H1 (cell line): ENCODE measurements around the gene VCX3A. TPM values are rescaled to one million over a fixed set of nuclear protein-coding genes. Genes with fewer than 3 reads are reported as not detected.
"Not testable (repeated sequence)": the region's sequence is repeated elsewhere in the genome, so short reads cannot be mapped to it uniquely, and the experiment has no call there.

Experiments
- CTCF ChIA-PET: fragments of 300-600 bp; sonication (Branson Sonifier 250); formaldehyde crosslinking; loops from one replicate; lab custom pipeline; 2021; ENCODE audit not compliant: partially characterized antibody; lab: Charles Lee
- POLR2A ChIA-PET: fragments of 300-600 bp; sonication (Branson Sonifier 250); formaldehyde crosslinking; loops from one replicate; lab custom pipeline; 2021; ENCODE audit warnings: inconsistent platforms; ENCODE audit not compliant: partially characterized antibody; lab: Charles Lee
- DNase-seq, 2 experiments: peaks; one replicate each; pipeline versions ENCODE4 v3.0.0 to v3.0.0-alpha.2; 2010 to 2022; ENCODE audit warnings: low spot score in 2 of 2, low read depth in 1 of 2, mixed read lengths in 1 of 2
- FAIRE-seq: peaks from 2 replicates; lab custom pipeline; 2011; peaks lifted over from hg19 to GRCh38; lab: Jason Lieb, UNC
- H2AFZ ChIP-seq: 2 replicates; pipeline ENCODE4 v1.8.1; 2012; ENCODE audit warnings: low read length, inconsistent platforms
- H2AK5ac ChIP-seq: 2 replicates; pipeline ENCODE4 v1.6.1; 2013; ENCODE audit warnings: low read depth, low read length
- H2BK120ac ChIP-seq: replicated peaks from 2 replicates; pipeline ENCODE3; 2013; ENCODE audit warnings: low read depth, low read length, inconsistent platforms
- H2BK12ac ChIP-seq: 2 replicates; pipeline ENCODE4 v1.6.1; 2013; ENCODE audit warnings: low read depth, low read length
- H2BK15ac ChIP-seq: 2 replicates; pipeline ENCODE4 v1.6.1; 2013; ENCODE audit warnings: low read length
- H2BK20ac ChIP-seq: 2 replicates; pipeline ENCODE4 v1.6.1; 2013; ENCODE audit warnings: low read length
- H2BK5ac ChIP-seq: 2 replicates; pipeline ENCODE4 v1.6.1; 2013; ENCODE audit warnings: low read depth, low read length
- H3K14ac ChIP-seq: 2 replicates; pipeline ENCODE4 v1.6.1; 2013; ENCODE audit warnings: inconsistent platforms; ENCODE audit not compliant: insufficient read length
- H3K18ac ChIP-seq: 2 replicates; pipeline ENCODE4 v1.6.1; 2013; ENCODE audit warnings: low read length; ENCODE audit errors: extremely low read depth
- H3K23ac ChIP-seq: 2 replicates; pipeline ENCODE4 v1.6.1; 2013; ENCODE audit warnings: inconsistent platforms; ENCODE audit not compliant: insufficient read length
- H3K23me2 ChIP-seq: 2 replicates; pipeline ENCODE4 v1.6.1; 2013; ENCODE audit warnings: low read depth, low read length
- H3K27ac ChIP-seq: 2 replicates; pipeline ENCODE4 v1.6.1; 2011; ENCODE audit warnings: low read depth, low read length, inconsistent platforms
- H3K27me3 ChIP-seq, 4 experiments: replicated peaks in 1 of 4; 1 replicate in 1 of 4; 2 replicates in 3 of 4; pipeline versions ENCODE4 v1.6.1 to v1.8.1; 2011 to 2013; ENCODE audit warnings: low read length in 3 of 4, mild to moderate bottlenecking in 3 of 4, inconsistent platforms in 2 of 4, mixed read lengths in 2 of 4, moderate library complexity in 1 of 4; ENCODE audit not compliant: control insufficient read depth in 3 of 4, insufficient read depth in 3 of 4; ENCODE audit errors: extremely low read depth in 1 of 4
- H3K36me3 ChIP-seq, 4 experiments: 2 replicates each; pipeline versions ENCODE4 v1.6.1 to v1.8.1; 2011 to 2013; ENCODE audit warnings: mild to moderate bottlenecking in 4 of 4, low read length in 3 of 4, moderate library complexity in 2 of 4, control low read depth in 1 of 4, inconsistent platforms in 1 of 4; ENCODE audit not compliant: insufficient read depth in 4 of 4, control insufficient read depth in 2 of 4
- H3K4ac ChIP-seq: replicated peaks from 2 replicates; pipeline ENCODE3; 2013; ENCODE audit warnings: low read length, low read depth, mixed read lengths, inconsistent platforms; ENCODE audit not compliant: insufficient read length
- H3K4me1 ChIP-seq, 4 experiments: replicated peaks in 1 of 4; 1 replicate in 1 of 4; 2 replicates in 3 of 4; pipeline versions ENCODE4 v1.6.1 to v1.8.1; 2011 to 2013; ENCODE audit warnings: low read length in 3 of 4, inconsistent platforms in 2 of 4, mixed read lengths in 1 of 4; ENCODE audit not compliant: insufficient read depth in 4 of 4, control insufficient read depth in 3 of 4
- H3K4me2 ChIP-seq, 2 experiments: 2 replicates each; pipeline versions ENCODE4 v1.6.1 to v1.8.1; 2011 to 2013; ENCODE audit warnings: low read depth in 2 of 2, low read length in 2 of 2, control low read depth in 1 of 2, inconsistent platforms in 1 of 2, mild to moderate bottlenecking in 1 of 2; ENCODE audit not compliant: insufficient read depth in 1 of 2
- H3K4me3 ChIP-seq, 4 experiments: fragments of 200-600, 300-600 bp in 1 of 4; sonication (generic), shearing (Covaris generic), sonication (Bioruptor Twin) in 1 of 4; 2 replicates each; pipeline versions ENCODE4 v1.5.1 to v1.8.1; 2011 to 2016; ENCODE audit warnings: low read length in 4 of 4, low read depth in 3 of 4, control low read depth in 2 of 4, inconsistent platforms in 2 of 4, mild to moderate bottlenecking in 2 of 4, mixed read lengths in 1 of 4, moderate library complexity in 1 of 4; ENCODE audit not compliant: insufficient read depth in 2 of 4; ENCODE audit errors: extremely low read depth in 1 of 4
- H3K56ac ChIP-seq: replicated peaks from 2 replicates; pipeline ENCODE3; 2013; ENCODE audit warnings: low read depth, mild to moderate bottlenecking, mixed read lengths, low read length, inconsistent platforms; ENCODE audit not compliant: insufficient read length
- H3K79me1 ChIP-seq: 2 replicates; pipeline ENCODE4 v1.6.1; 2013; ENCODE audit warnings: low read depth, low read length, control low read depth
- H3K79me2 ChIP-seq, 2 experiments: 2 replicates each; pipeline versions ENCODE4 v1.6.1 to v1.8.1; 2012 to 2013; ENCODE audit warnings: low read length in 2 of 2, mild to moderate bottlenecking in 2 of 2, inconsistent platforms in 1 of 2; ENCODE audit not compliant: insufficient read depth in 2 of 2, control insufficient read depth in 1 of 2
- H3K9ac ChIP-seq, 4 experiments: replicated peaks in 1 of 4; 1 replicate in 1 of 4; 2 replicates in 3 of 4; pipeline versions ENCODE4 v1.6.1 to v1.8.1; 2011 to 2013; ENCODE audit warnings: low read depth in 3 of 4, low read length in 3 of 4, control low read depth in 2 of 4, mild to moderate bottlenecking in 2 of 4, moderate library complexity in 2 of 4, inconsistent platforms in 1 of 4; ENCODE audit errors: extremely low read depth in 1 of 4
- H3K9me3 ChIP-seq, 2 experiments: 2 replicates each; pipeline versions ENCODE4 v1.6.1 to v1.8.1; 2012 to 2013; ENCODE audit warnings: mild to moderate bottlenecking in 2 of 2, moderate library complexity in 2 of 2, control low read depth in 1 of 2, inconsistent platforms in 1 of 2, low read depth in 1 of 2, low read length in 1 of 2, mixed read lengths in 1 of 2; ENCODE audit not compliant: insufficient read depth in 2 of 2
- H4K20me1 ChIP-seq, 2 experiments: replicated peaks in 1 of 2; 2 replicates each; pipeline versions ENCODE3 to v1.8.1; 2011 to 2013; ENCODE audit warnings: inconsistent platforms in 2 of 2, low read length in 2 of 2, mild to moderate bottlenecking in 1 of 2; ENCODE audit not compliant: insufficient read depth in 2 of 2, control insufficient read depth in 1 of 2
- H4K5ac ChIP-seq: 2 replicates; pipeline ENCODE4 v1.6.1; 2013; ENCODE audit warnings: low read length, low read depth, mixed read lengths, inconsistent platforms; ENCODE audit not compliant: insufficient read length
- H4K8ac ChIP-seq: 2 replicates; pipeline ENCODE4 v1.8.0; 2013; ENCODE audit warnings: mild to moderate bottlenecking, moderate library complexity, low read length, inconsistent platforms; ENCODE audit not compliant: insufficient read depth; ENCODE audit errors: extremely low read depth
- H4K91ac ChIP-seq: replicated peaks from 2 replicates; pipeline ENCODE3; 2013; ENCODE audit warnings: low read length, mixed read lengths, inconsistent platforms; ENCODE audit not compliant: insufficient read length
- WGBS, 2 experiments: shearing (Covaris generic) in 1 of 2; methylation state at CpG; one replicate each; pipeline versions ENCODE4 v1.1.6 to v1.1.7; 2013 to 2015; ENCODE audit warnings: low lambda C conversion rate in 2 of 2, mixed read lengths in 2 of 2, inconsistent platforms in 1 of 2, low coverage in 1 of 2, missing lambda C conversion rate in 1 of 2; ENCODE audit not compliant: insufficient replicate concordance in 2 of 2, insufficient coverage in 1 of 2, insufficient read length in 1 of 2; ENCODE audit errors: extremely low coverage in 1 of 2, missing lambda C conversion rate in 1 of 2; 5-methylcytosine and 5-hydroxymethylcytosine counted together
- long read RNA-seq, 2 experiments: library from RNA in 1 of 2; library from capped mRNA in 1 of 2; stranded (forward); transcript quantifications; one replicate each; pipeline ENCODE4 v2.0.0, GENCODE V29; 2021; ENCODE audit warnings: inconsistent platforms in 1 of 2
- polyA minus RNA-seq, 3 experiments: library from RNA; depleted of rRNA, polyadenylated mRNA; stranded (reverse); fragments of >200 nt; gene quantifications; 1 replicate in 2 of 3; 2 replicates in 1 of 3; pipeline ENCODE4 v1.2.3, GENCODE V29; 2011
- polyA plus RNA-seq, 7 experiments: library from polyadenylated mRNA; depleted of rRNA in 3 of 7; stranded (reverse) in 5 of 7; unstranded in 2 of 7; fragments of >200 nt in 5 of 7; fragments of 200-250 nt in 2 of 7; gene quantifications; 1 replicate in 5 of 7; 2 replicates in 1 of 7; 4 replicates in 1 of 7; pipeline versions ENCODE4 v1.2.1 to v1.2.3, GENCODE V29; 2011 to 2013; ENCODE audit warnings: missing spikeins in 2 of 7, mixed read lengths in 2 of 7
- total RNA-seq: library from RNA; stranded (reverse); fragmentation: NEBNext Ultra II Directional; extraction: Animal tissue kit (Norgen Biotek cat#: 25700); gene quantifications from 2 replicates; pipeline ENCODE4 v1.2.1, GENCODE V29; 2021

VCX3A gene
- 0.46 and 0.63 TPM in 2 replicates for total RNA-seq
- 0.30 and 0.38 TPM in 2 replicates for polyA plus RNA-seq (2011; rRNA removed)
- polyA plus RNA-seq (2011; cell fraction: cytosol; rRNA removed): 0.41 TPM
- 1.2 TPM for polyA plus RNA-seq (2011; cell fraction: nucleus; rRNA removed)
- polyA plus RNA-seq (2012, experiment 1 of 2): 0.21 to 0.33 TPM (median 0.24 TPM) in 3 of 4 replicates, not detected in the other
- not detected for polyA plus RNA-seq (2012, experiment 2 of 2)
- 0.81 TPM for polyA plus RNA-seq (2013, experiment 1 of 2)
- 0.28 TPM for polyA plus RNA-seq (2013, experiment 2 of 2)
- polyA minus RNA-seq (2011; rRNA and poly(A)+ RNA removed): not detected in 2 replicates
- polyA minus RNA-seq (2011; cell fraction: cytosol; rRNA and poly(A)+ RNA removed): not detected
- polyA minus RNA-seq (2011; cell fraction: nucleus; rRNA and poly(A)+ RNA removed): not detected
- long read RNA-seq, experiment 1: 0 reads
- long read RNA-seq, experiment 2: 0 reads

GRCh38 chrX:6535018-6535417 lies at the start of gene VCX3A:
VCX3A (minus strand) TSS chrX:6535118; CDS start chrX:6534497, 621 bp downstream.
- not testable (repeated sequence) for H3K14ac ChIP-seq

More at GRCh38 chrX:6535018-6535417, at the start of gene VCX3A:
- H3K23me2 ChIP-seq, H3K4me2 ChIP-seq, H3K18ac ChIP-seq, H3K36me3 ChIP-seq, H3K4me3 ChIP-seq, H3K79me1 ChIP-seq, H3K27me3 ChIP-seq, H4K8ac ChIP-seq, H4K91ac ChIP-seq, H3K79me2 ChIP-seq, H2BK15ac ChIP-seq, CTCF ChIA-PET, H2BK120ac ChIP-seq, H2AK5ac ChIP-seq, POLR2A ChIA-PET, H3K4ac ChIP-seq, H2AFZ ChIP-seq, H2BK20ac ChIP-seq, H3K27ac ChIP-seq, H2BK12ac ChIP-seq, H4K20me1 ChIP-seq, H3K56ac ChIP-seq, H2BK5ac ChIP-seq, FAIRE-seq, H3K9me3 ChIP-seq, DNase-seq, H3K23ac ChIP-seq, H3K9ac ChIP-seq, H4K5ac ChIP-seq, H3K4me1 ChIP-seq: not testable (repeated sequence)
- WGBS, 2 experiments: no CpG with 5 or more reads among the region's 1 CpG
